ENCODE measurements around the gene CCL13.

GRCh38 chr17:34366010-34366409 lies 9.7 kb downstream of the CCL13 start:
- no peak for TF ChIP-seq POLR2AphosphoS5 (IDR thresholded peaks at IDR 0.05; ENCODE audit: low read depth, low read length)
- no peak for TF ChIP-seq EGR1 (IDR thresholded peaks at IDR 0.05; ENCODE audit: borderline replicate concordance, low read depth, low read length)
- no peak for TF ChIP-seq EP300 (IDR thresholded peaks at IDR 0.05; ENCODE audit: borderline replicate concordance in 1 of 2, low read depth in 2 of 2, low read length in 2 of 2)
- TF ChIP-seq EZH2 (IDR thresholded peaks at IDR 0.05; ENCODE audit: low read depth, low read length, severe bottlenecking): no peak
- TF ChIP-seq POLR2A (IDR thresholded peaks at IDR 0.05; ENCODE audit: control extremely low read depth in 1 of 2, low read depth in 2 of 2, low read length in 2 of 2): no peak
- no peak for TF ChIP-seq ATF2 (IDR thresholded peaks at IDR 0.05; ENCODE audit: low read length)
- TF ChIP-seq CREB1 (IDR thresholded peaks at IDR 0.05): no peak
- TF ChIP-seq YY1 (IDR thresholded peaks at IDR 0.05; ENCODE audit: low read depth, low read length): no peak
